ENCODE results near the gene FGGY. TPM values are rescaled to one million over a fixed set of nuclear protein-coding genes. Genes with fewer than 3 reads are reported as not detected.

The FGGY gene
- total RNA-seq, 1 donor from 2014 or later, result 16.4 TPM

GRCh38 chr1:59736744-59737143, 439.9 kb downstream of the FGGY start:
- no peak for TF ChIP-seq CTCF (conservative IDR thresholded peaks at IDR 0.05)
- peaks cover 14% of the 10 kb centered on the region for H3K9me3 Mint-ChIP-seq
- H3K36me3 Mint-ChIP-seq (ENCODE audit: low read depth), result peaks cover 17% of the 10 kb centered on the region
- H3K27me3 Mint-ChIP-seq (ENCODE audit: low read depth), result no peaks in the 10 kb centered on the region
- H3K4me1 Mint-ChIP-seq, result peaks cover 26% of the 10 kb centered on the region
- DNase-seq (ENCODE audit: low read depth, low spot score), result no peak
- H3K27ac Mint-ChIP-seq (ENCODE audit: unreplicated experiment), result no peak overlapping the region
- no peak overlapping the region for H3K4me3 Mint-ChIP-seq

- H3K27ac Mint-ChIP-seq (ENCODE audit: unreplicated experiment), result peak overlapping the region; percentile 72
Measured at GRCh38 chr1:59737638-59738037, 440.7 kb downstream of the FGGY start.

GRCh38 chr1:59738152-59738551, 441.3 kb downstream of the FGGY start:
- no peak overlapping the region for H3K4me3 Mint-ChIP-seq
- no peak overlapping the region for H3K27ac Mint-ChIP-seq (ENCODE audit: unreplicated experiment)
- no peak for DNase-seq (ENCODE audit: low read depth, low spot score)
- H3K4me1 Mint-ChIP-seq, result peaks cover 16% of the 10 kb centered on the region
- peaks cover 18% of the 10 kb centered on the region for H3K9me3 Mint-ChIP-seq
- no peak for TF ChIP-seq CTCF (conservative IDR thresholded peaks at IDR 0.05)
- H3K27me3 Mint-ChIP-seq (ENCODE audit: low read depth), result no peaks in the 10 kb centered on the region
- peaks cover 17% of the 10 kb centered on the region for H3K36me3 Mint-ChIP-seq (ENCODE audit: low read depth)

More at GRCh38 chr1:59737638-59738037, 440.7 kb downstream of the FGGY start:
- peaks cover 17% of the 10 kb centered on the region for H3K36me3 Mint-ChIP-seq (ENCODE audit: low read depth)
- peaks cover 14% of the 10 kb centered on the region for H3K9me3 Mint-ChIP-seq
- no peak for TF ChIP-seq CTCF (conservative IDR thresholded peaks at IDR 0.05)
- H3K4me1 Mint-ChIP-seq, result peaks cover 18% of the 10 kb centered on the region
- DNase-seq (ENCODE audit: low read depth, low spot score), result no peak
- H3K27me3 Mint-ChIP-seq (ENCODE audit: low read depth), result no peaks in the 10 kb centered on the region
- H3K4me3 Mint-ChIP-seq, result no peak overlapping the region

- H3K36me3 Mint-ChIP-seq (ENCODE audit: low read depth), result peaks cover 17% of the 10 kb centered on the region
- no peak overlapping the region for H3K27ac Mint-ChIP-seq (ENCODE audit: unreplicated experiment)
- no peak for TF ChIP-seq CTCF (conservative IDR thresholded peaks at IDR 0.05)
- DNase-seq (ENCODE audit: low read depth, low spot score), result no peak
- no peaks in the 10 kb centered on the region for H3K27me3 Mint-ChIP-seq (ENCODE audit: low read depth)
- H3K4me1 Mint-ChIP-seq, result peaks cover 16% of the 10 kb centered on the region
- no peak overlapping the region for H3K4me3 Mint-ChIP-seq
- peaks cover 18% of the 10 kb centered on the region for H3K9me3 Mint-ChIP-seq
Measured at GRCh38 chr1:59738591-59739015, 441.7 kb downstream of the FGGY start.

- Mint-ChIP-seq H3K36me3 (ENCODE audit: low read depth) (peaks cover 17% of the 10 kb centered on the region), H3K27ac (ENCODE audit: unreplicated experiment) (no peak overlapping the region), H3K27me3 (ENCODE audit: low read depth) (no peaks in the 10 kb centered on the region), H3K4me1 (peaks cover 16% of the 10 kb centered on the region), H3K4me3 (no peak overlapping the region), H3K9me3 (peaks cover 18% of the 10 kb centered on the region)
- TF ChIP-seq CTCF (conservative IDR thresholded peaks at IDR 0.05), result no peak
- DNase-seq (ENCODE audit: low read depth, low spot score), result no peak
Measured at GRCh38 chr1:59739111-59739510, 442.2 kb downstream of the FGGY start.

GRCh38 chr1:59742526-59742925, 445.6 kb downstream of the FGGY start:
- H3K27me3 Mint-ChIP-seq (ENCODE audit: low read depth), result no peaks in the 10 kb centered on the region
- peaks cover 22% of the 10 kb centered on the region for H3K4me1 Mint-ChIP-seq
- peaks cover 7% of the 10 kb centered on the region for H3K36me3 Mint-ChIP-seq (ENCODE audit: low read depth)
- no peak for TF ChIP-seq CTCF (conservative IDR thresholded peaks at IDR 0.05)
- peaks cover 6% of the 10 kb centered on the region for H3K9me3 Mint-ChIP-seq
- DNase-seq (ENCODE audit: low read depth, low spot score), result no peak
- no peak overlapping the region for H3K4me3 Mint-ChIP-seq
- no peak overlapping the region for H3K27ac Mint-ChIP-seq (ENCODE audit: unreplicated experiment)

Measured in neural crest cell (in vitro differentiated cells).